OCI-M1 (cell line): ENCODE measurements around the gene FBLL1.
"Not testable (repeated sequence)": the region's sequence is repeated elsewhere in the genome, so short reads cannot be mapped to it uniquely, and the experiment has no call there.

Experiments used
- DNase-seq: peaks from one replicate; lab custom pipeline; 2025; lab: John Stamatoyannopoulos, UW

The FBLL1 gene

DNA sequence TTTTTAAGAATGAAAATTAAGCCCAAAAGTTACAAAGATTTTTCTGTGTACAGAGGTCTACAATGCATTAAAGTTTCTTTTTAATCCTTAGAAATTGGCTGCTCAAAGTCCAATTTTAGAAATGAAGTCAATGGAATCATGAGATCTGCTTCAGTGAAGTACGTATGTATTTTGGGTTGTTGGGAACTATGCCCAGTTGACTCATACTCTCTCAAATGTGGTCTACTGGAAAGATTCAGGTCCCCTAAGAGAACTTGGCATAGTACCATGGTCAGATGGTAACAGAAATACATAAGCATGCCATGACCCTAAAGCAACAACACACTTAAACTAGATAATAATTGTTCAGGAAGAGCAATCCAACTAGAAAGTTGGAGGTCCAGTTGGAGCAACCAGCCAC, 23.0 kb downstream of the FBLL1 start:
- DNase-seq: no peak

DNA sequence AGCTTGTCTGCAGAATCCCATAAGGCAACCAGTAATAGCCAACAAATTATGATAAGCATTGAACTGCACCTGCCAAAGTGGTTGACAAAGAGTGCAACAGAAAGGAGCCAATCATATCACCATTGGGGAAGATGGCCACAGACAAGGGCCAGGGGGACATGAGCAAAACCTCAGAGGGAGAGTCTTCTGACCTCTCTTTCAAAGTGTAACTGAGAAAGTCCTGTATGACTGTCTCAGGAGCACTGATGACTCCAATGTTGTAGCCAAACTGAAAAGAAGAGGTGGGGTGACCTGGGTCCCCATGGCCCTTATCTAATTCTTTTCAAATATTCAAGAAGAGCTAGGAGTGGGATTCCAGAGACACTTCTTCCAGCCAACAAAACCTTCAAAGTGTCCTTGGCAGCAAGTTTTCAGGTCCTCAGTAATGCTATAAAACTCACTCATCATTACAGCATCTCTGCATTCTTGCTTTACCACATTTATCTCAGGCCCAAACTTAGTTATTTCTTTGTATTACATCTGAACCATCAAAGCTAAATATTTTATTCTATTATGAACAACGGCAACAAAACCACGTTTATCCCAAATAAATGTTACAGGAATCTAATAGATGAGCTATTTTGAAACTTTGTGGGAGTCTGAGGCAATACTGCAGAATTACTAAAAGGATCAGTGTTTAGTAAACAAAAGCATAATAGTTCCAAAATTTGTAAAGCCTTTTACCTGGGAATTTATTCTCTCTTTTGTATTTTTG, 24.4 kb downstream of the FBLL1 start:
- no peak for DNase-seq

GRCh38 chr5:168557389-168557788, 28.3 kb downstream of the FBLL1 start:
- DNase-seq: no peak

DNA sequence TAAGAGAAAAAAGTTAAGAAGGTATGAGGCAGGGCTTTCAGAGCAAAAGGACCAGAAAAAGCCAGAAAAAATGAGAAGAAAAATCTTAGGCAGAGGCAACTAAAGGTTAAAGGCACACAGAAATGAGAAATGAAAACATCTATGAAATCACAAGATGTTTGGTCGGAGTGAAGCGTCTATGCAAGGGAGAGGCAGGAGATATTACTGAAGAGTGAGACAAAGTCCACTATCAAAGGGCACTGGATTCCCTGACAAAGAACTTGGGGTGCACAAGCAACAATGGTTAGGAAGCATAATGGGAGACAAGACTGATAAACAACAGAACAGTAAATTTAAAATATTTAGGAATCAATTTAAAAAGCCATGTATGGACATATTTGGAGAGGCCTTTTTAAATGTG, 33.2 kb downstream of the FBLL1 start:
- no peak for DNase-seq

- DNase-seq: no peak
These were observed 34.9 kb downstream of the FBLL1 start for GRCh38 chr5:168563959-168564358.

DNA sequence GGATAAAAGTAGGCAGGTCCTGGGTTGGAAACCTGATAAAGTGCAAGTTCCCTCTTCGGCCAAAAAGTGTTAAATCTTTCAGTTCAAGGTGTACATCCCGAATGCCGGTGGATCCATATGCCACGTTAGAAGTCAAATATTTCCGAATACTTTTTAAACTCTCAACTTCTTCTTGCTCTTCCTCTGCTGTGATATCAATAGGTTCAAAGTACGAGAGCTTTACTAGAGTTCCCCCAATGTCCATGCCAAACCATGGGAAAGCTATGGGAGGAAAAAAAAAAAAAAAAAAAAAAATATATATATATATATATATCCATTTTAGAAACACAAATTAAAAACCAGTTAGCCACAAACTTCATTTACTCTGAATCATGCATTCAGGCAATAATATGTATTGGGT, 39.6 kb downstream of the FBLL1 start:
- DNase-seq: no peak

DNA sequence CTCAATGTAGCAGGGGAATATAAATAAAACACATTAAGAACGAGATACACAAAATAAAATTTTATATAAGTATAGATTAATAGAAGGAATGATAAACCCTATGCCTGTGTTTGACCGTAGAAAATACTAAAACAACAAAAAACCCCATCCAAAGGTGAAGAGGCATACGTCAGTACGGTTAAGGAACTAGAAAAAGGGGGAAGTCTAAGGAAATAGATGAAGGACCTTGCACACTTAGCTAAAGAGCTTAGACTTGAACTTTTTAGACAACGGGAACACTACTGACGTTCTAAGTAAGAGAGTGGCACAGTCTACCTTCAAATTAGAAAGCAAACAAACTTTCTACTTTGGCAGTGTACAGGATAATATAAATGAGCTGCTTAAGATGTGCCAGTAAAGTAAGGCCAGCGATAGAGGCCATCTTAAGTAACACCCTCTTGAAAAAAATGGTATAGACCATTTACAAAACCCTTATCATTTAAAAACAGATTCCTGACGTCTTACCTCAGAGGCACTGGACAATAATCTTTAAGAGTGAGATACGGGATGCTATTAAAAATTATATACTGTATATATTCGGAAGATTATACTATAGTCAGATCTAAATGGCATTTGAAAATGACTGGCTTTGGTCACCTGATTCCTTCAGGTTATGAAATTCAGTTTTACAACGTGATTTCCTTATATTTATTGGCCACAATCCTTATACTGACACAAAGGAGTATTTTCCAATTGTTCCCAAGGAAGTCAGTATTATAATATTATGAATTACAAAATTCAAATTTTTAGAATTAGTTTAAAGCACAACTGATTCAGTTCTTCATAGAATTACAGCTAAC, 41.6 kb downstream of the FBLL1 start:
- DNase-seq: peak; percentile 83

DNA sequence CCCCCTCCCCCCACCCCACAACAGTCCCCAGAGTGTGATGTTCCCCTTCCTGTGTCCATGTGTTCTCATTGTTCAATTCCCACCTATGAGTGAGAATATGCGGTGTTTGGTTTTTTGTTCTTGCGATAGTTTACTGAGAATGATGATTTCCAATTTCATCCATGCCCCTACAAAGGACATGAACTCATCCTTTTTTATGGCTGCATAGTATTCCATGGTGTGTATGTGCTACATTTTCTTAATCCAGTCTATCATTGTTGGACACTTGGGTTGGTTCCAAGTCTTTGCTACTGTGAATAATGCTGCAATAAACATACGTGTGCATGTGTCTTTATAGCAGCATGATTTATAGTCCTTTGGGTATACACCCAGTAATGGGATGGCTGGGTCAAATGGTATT, 44.6 kb downstream of the FBLL1 start:
- DNase-seq: not testable (repeated sequence)

DNA sequence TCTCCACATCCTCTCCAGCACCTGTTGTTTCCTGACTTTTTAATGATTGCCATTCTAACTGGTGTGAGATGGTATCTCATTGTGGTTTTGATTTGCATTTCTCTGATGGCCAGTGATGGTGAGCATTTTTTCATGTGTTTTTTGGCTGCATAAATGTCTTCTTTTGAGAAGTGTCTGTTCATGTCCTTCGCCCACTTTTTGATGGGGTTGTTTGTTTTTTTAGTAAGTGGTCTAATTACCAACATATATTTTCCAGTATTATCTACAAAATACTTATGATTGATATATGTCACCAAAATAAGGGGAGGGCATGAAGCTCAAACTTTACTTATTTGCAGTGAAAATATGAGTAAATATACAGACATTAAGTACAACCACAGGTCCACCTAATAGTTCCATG, 45.1 kb downstream of the FBLL1 start:
- not testable (repeated sequence) for DNase-seq

GRCh38 chr5:168575391-168576372, 46.6 kb downstream of the FBLL1 start:
- no peak for DNase-seq

DNA sequence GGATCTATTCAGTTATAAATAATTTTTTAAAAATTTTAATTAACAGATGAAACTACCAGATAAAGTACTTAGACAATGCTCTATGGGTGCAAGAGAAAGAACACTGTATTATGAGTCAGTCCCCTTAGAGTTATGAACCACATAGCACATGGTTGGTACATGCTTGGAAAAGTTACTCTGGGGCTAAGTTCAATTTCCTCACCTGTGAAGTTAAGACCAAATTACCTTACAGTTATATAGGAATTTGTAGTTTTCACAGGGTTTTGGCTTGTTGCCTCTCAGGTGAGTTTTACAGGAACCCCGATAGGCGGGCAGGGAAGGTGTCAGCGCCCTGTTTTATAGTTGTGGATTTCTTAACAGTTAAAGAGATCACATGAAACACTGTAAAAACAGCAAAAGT, 48.9 kb downstream of the FBLL1 start:
- DNase-seq: peak; percentile 52

- peak; percentile 88 for DNase-seq
These were observed 49.7 kb downstream of the FBLL1 start, which contains the start of gene PANK3 for GRCh38 chr5:168578538-168579487. TSS of gene PANK3 (minus strand) at chr5:168579368. CDS start at chr5:168579283, 85 bp downstream.

- peak; percentile 98 for DNase-seq
These were observed 50.6 kb downstream of the FBLL1 start for GRCh38 chr5:168579488-168580226.

GRCh38 chr5:168580227-168580508, 51.1 kb downstream of the FBLL1 start:
- DNase-seq: no peak
